ENCODE measurements around the gene PCNA. TPM values are rescaled to one million over a fixed set of nuclear protein-coding genes. Genes with fewer than 3 reads are reported as not detected.

PCNA gene
- total RNA-seq, 4 donors from 2014 or later, result 26.6 to 51.7 (median 30.7) TPM

GRCh38 chr20:5092765-5093339 lies 26.9 kb downstream of the PCNA start:
- no peak for TF ChIP-seq CTCF (IDR thresholded peaks at IDR 0.05; ENCODE audit: low read depth)

GRCh38 chr20:5091902-5092301 lies 27.9 kb downstream of the PCNA start:
- TF ChIP-seq CTCF (IDR thresholded peaks at IDR 0.05; ENCODE audit: low read depth), result no peak

GRCh38 chr20:5090191-5090590 lies 29.6 kb downstream of the PCNA start:
- no peak for TF ChIP-seq CTCF (IDR thresholded peaks at IDR 0.05; ENCODE audit: low read depth)

- no peak for TF ChIP-seq CTCF (IDR thresholded peaks at IDR 0.05; ENCODE audit: low read depth)
Observed at GRCh38 chr20:5088688-5089087, 31.1 kb downstream of the PCNA start.

DNA sequence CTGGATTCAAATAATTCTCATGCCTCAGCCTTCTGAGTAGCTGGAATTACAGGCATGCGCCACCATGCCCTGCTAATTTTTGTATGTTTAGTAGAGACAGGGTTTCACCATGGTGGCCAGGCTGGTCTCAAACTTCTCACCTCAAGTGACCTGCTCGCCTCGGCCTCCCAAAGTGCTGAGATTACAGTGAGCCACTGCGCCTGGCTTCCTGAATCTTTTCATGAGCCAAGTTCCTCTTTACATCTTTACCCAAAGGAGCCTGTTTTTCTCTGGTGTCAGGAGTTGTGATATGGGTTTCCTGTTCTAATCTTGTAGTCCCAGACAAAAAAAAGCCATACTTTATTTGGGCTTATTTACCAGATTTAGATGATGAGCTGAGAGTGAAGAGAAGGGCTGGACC lies 34.4 kb downstream of the PCNA start:
- TF ChIP-seq CTCF (IDR thresholded peaks at IDR 0.05; ENCODE audit: low read depth), result no peak

DNA sequence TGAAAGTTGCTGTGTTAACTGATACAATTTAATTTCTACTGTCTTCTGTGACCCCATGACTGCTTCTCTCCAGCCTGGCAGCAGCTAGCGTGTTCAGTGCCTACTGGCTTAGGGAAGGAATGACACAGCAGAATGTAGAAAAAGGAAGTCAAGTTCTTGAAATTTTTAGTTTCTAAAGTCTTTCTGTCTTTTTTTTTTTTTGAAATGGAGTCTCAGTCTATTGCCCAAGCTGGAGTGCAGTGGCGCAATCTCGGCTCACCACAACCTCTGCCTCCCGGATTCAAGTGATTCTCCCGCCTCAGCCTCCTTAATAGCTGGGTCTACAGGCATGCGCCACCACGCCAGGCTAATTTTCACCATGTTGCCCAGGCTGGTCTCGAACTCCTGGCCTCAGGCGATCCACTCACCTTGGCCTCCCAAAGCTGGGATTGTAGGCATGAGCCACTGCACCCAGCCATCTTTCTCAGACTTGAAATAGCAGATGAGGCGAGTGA lies 39.3 kb downstream of the PCNA start:
- no peak for TF ChIP-seq CTCF (IDR thresholded peaks at IDR 0.05; ENCODE audit: low read depth)

GRCh38 chr20:5078399-5078958 lies 41.3 kb downstream of the PCNA start:
- no peak for TF ChIP-seq CTCF (IDR thresholded peaks at IDR 0.05; ENCODE audit: low read depth)
